CD4-positive, alpha-beta T cell treated with Interleukin-12 subunit alpha and Interleukin-12 subunit beta, for 1 hour (primary cell): ENCODE measurements around the gene SBF2.
"Not testable (repeated sequence)": the region's sequence is repeated elsewhere in the genome, so short reads cannot be mapped to it uniquely, and the experiment has no call there.

Source experiments
- DNase-seq: peaks from one replicate; pipeline ENCODE4 v3.0.0-alpha.2; 2020

Gene SBF2

DNA sequence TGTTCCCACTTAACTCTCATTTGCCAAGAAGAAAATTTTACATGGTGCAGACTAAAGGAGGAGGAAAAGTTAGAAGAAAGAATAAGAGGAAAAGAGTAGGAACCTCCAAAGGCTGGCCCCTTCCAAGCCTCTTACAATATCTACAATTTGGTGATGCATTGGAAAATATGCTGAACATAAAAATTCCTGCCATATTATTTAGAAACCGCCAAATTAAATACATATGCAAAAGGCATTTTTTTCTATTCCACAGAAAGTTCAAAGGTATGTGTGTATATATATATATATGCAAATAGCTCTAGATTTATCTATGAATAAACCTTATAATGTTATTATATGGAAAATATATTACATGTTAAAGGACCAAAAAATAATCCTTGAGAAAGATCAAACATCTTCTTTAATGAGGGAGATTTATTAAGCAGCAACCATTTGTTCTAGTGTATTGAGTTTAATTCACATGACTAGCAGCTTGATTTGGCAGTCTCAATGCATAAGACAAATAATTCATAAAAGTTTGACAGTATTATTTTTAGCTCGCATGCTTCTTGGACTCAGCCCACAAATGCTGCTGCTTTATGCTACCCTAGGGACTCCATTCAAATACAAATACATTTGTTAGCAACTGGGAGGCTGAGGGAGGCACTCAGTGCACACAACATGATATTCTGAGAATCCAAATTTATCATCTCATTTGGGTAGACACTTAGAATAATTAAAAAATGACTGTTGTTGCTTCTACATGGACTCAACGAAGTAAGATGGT is 184.9 kb downstream of the SBF2 start:
- no peak for DNase-seq

DNA sequence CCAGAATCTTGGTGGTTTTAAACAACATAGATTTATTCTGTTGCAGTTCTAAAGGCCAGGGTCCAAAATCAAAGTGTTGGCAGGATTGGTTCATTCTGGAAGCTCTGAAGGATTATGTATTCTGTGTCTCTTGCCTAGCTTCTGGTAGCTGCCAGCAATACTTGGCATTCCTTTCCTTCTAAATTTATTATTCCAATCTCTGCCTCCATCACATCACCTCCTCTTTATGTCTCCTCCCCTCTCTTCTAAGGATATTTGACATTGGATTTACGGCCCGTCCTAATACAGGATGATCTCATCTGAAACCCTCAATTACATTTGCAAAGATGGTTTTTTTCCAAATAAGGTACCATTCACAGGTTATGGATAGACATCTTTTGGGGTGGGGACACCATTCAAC is 186.5 kb downstream of the SBF2 start:
- DNase-seq: no peak

DNA sequence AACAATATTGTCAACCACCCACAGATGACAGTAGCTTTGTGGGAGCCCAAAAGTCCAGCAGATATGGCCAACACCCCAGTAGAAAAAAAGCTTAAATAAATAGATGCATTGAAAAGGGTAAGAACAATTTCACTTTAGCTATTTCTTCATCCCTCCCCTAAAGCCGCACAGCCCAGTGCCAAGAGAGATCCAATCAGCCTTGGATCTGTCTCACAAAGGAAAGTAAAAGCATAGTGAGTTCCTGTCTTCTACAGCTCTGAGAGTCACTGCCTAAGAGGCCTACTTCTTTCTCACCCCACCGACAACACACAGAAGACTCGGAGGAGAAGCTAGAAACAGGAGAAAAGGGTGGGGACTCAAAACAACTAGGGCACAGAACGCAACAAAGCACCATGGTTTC is 196.4 kb downstream of the SBF2 start:
- no peak for DNase-seq

DNA sequence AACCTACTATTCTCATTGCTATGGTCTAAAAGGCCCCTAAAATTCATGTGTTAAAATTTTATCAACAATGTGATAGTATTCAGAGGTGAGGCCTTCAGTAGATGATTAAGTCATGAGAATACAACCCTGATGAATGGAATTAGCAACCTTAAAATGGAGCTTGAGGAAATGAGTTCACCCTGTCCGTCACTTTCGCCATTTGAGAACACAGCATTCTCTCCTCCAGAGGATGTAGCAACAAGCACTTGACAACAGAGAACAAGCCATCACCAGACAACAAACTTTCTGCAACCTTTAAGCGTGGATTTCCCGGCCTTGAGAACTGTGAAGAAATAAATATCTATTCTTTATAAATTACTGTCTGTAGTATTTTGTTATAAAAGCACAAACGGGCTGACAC is 197.0 kb downstream of the SBF2 start:
- no peak for DNase-seq

DNA sequence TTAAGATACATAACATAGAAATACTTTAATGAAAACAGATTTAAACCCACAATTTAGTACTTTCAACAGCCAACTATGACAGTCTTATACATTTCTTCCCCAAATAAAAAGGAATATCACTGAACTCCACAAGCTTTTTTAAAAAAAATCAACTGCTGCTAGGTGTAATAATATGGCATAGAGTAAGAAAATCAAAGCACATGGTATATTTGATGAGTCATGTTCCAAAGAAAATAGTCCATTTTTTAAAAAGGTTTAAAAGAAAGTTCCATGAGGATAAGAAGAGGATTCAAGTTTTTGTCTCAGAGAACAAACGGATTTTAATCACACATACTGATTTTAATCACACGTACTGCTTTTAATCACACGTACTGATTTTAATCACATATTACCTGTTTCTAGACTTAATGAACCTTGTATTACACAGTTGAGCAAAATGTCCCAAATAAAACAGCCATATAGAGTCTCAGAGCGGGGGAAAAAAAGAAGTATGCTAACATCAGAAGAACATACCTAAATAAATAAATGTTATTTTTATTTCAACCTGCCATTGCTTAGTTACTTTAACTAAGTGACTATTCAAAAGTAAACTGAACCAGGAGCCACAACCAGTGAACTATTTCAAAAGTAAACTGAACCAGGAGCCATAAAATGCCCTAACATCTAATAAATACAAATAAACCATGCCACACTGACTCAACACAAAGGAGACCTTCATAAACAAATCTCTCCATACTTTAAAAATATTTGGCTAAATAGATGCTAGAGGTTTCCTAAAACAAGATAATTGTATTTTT is 198.4 kb downstream of the SBF2 start:
- no peak for DNase-seq

DNA sequence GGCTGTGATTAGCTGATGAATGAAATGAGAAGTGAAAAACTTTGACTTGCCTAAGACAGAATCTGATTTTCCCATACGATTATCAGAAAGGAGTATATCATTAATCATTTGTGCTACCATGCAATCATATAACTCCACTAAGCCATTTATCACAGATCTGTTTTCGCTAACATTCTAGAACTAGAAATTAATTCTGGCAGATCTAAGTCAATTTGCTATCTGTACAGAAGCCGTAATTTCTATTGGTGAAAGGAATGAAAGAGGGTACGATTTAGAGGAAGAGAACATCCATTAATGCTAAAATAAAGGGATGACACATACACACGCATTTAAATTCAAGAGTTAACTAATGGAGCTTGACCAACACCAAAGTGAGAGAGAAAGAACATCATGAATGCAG is 201.6 kb downstream of the SBF2 start:
- DNase-seq: no peak

DNA sequence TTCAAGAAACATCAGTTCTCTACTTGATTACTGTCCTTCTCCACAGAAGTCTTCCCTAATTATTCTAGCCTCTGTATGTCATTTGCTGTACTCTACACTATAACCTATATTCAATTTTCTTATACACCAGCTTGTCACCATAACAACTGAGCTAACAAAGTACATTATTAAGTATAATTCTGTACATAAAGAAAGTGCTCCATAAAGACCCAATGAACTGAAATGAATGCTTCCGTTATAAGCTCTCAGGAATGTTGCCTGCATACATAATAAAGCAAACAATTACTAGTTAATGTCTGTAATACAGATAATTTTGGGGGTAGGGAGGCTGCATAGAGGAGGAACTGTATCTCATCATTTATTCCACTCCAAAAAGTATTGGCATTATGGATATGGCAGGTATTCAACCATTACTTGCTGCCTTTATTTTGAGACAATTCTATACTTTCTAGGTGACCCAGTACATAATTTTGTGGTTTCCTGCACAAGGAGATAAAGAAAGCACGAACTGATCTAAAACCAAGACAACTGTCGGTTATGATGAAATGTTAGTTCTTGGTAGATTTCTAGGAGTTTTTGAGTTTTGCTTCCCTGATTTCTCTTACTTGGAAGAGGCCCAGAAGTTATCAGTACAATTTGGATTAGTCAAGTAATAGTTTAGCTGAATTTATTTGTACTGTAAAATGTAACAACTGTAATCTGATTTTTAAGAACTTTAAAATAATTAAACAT is 202.5 kb downstream of the SBF2 start:
- DNase-seq: no peak

DNA sequence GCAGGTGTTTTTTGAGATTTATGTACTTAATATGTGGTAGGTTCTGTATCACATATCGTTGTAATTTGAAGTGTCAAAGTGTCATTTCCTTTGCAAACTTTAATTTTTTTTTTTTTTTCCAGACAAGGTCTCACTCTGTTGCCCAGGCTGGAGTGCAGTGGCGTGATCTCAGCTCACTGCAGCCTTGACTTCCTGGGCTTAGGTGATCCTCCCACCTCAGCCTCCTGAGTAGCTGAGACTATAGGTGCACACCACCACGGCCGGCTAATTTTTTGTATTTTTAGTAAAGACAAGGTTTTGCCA is 206.1 kb downstream of the SBF2 start:
- not testable (repeated sequence) for DNase-seq

DNA sequence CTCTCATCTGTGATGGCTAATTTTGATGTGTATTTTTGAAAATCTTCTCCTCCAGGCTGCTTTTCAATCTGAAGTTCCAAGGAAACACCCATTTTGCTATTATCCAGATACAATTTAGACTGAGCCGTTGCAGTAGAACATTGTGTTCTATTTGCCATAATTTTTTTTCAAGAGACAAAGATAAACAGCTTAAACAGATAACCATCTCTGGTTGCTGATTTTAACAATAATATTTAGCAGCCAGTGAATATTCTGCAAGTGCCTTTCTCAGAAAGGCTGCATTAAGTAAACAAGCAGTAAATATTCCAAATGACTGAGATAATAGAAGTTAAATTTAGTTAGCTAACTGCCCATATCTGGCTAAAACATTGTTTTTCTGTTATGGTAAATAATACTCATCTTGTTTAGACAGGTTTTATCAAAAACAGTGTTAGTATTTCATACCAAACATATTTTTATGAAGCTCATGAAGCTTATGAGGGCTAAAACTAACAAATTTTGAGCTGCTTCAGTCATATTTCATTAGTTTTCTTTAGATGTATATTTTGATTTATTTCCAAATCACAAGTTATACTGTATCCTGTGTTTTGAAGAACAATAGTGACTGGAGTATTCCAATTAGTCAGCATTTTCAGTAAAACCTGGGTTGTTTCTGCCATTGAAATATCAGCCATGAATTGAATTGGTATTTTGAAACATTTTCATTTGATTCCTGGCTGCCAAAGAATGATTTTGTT is 206.7 kb downstream of the SBF2 start:
- no peak for DNase-seq

DNA sequence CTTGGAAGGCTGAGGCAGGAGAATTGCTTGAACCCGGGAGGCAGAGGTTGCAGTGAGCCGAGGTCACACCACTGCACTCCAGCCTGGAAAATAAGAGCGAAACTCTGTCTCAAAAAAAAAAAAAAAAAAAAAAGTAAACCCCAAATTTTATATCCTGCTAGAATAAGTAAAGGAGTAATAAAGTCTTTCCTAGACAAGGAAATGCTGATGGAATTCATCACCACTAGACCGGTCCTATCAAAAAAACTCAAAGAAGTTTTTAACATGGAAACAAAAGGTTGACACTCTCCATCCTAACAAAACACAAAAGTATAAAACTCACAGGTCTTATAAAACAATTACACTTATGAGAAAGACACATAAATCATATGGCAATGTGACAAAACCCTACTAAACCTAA is 213.9 kb downstream of the SBF2 start:
- DNase-seq: no peak

DNA sequence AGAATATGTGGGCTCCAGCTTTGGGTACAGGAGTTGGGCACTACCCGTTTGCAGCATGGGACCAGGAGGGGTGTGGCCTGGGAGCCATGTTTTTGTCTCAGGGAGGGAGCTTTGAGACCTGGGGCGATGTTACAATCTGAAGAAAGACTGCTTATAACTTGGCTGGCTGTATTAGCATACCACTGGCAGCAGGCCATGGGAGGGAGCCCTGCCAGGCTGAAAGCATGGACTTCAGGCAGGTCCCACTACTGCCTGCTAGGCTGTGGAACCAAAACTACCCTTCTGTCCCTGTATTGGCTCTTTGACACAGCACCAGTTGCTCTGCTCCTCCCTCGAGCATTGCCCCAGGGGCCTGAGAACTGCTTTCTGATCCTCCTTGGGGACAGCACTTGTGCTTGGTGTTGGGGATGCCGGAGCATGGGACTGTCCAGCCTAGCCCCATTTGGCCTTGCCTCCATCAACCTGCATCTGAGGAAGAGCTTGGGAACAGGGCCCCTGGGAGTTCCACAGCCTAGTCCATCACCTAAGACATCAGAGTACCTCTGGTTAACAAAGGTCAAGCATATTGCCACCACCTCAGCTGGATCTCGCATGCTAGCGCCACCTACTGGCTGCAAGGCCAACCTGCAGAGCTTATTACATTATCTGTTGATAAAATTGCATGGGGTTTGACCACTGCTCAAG is 217.4 kb downstream of the SBF2 start:
- DNase-seq: peak; percentile 27

DNA sequence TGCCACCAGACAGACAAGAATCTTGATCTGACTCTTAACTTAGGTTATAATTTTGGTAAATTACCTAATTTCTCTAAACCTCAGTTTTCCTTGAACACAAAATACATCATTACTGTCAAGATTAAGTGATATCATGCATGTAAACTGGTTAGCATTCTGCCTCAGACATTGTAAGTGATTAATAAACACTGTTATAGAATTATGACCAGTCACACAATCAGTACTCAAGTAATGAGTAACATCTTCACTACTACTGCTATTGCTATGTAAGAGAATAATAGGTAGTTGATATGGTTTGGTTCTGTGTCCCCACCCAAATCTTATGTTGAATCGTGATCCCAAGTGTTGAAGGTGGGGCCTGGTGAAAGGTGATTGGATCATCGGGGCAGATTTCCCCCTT is 218.9 kb downstream of the SBF2 start:
- DNase-seq: no peak

DNA sequence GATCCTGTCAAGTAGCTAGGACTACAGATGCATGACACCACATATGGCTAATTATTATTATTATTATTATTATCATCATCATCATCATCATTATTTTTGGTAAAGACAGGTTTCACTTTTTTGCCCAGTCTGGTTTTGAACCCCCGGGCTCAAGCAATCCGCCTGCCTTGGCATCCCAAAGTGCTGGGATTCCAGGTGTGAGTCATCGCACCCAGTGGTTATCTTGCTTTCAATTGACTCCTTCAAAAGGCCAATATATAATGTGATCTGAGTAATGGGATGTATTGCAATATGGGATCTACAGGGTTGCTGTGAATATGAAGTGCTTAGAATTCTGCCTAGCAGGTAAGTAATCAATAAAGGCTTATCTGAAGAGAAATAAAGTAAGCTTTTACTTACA is 221.2 kb downstream of the SBF2 start:
- DNase-seq: no peak

DNA sequence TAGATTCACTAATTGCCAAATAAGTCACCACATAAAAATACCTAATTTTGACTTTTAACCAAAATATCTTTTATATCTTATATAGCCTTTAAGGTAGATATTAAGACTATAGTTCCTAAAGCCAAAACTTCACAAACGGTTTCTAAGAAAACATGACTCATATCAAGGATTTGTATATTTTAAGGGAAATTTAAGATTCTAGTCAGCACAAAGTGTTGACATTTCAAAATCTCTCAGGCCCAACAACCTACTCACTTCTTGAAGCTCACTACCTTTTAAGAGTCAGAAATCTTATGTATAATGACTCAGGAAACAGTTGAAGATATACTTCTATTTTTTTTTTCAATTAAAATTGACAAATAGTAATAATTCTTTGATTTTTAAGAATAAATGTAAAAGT is 221.9 kb downstream of the SBF2 start:
- DNase-seq: no peak

DNA sequence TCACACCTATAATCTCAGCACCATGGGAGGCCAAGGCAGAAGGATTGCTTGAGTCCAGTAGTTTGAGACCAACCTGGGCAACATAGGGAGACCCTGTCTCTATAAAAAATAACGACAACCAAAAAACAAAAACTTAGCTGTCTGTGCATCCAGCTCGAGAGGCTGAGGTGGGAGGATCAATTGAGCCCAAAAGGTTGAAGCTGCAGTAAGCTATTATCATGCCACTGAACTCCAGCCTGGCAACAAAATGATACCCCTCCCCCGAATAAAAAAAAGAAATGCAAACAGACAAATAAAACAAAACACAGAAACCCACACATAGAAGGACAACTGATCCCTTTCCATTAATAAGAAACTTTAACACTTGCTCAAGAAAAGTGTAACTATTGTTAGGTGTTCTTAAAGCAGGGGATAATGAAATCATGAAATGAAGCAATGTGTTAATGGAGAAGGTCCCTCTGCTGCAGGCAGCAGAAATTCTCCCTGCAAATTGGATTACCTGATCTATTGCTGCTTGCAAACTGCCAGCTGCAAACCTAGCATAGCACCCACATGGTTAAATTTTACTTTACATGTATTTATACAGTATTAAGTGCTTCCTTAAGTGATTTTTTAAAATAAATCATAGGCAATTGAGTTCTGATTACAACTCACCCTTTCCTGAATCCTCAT is 226.3 kb downstream of the SBF2 start:
- DNase-seq: no peak

DNA sequence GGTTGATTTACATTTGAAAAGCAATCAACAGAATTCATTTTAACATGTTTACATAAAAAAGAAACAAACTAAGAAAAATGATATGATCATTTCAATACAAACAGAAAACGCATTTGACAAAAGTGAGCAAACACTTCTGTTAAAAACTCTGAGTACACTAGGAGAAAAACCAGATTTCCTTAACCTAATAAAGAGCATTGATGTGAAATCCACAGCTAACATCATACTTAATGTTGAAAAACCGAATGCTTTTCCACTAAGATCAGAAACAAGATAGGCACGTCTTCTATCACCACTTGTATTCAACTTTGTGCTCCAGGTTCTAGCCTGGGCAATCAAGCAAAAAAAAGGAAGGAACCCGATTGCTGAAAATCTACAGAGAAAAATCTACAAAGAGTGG is 227.6 kb downstream of the SBF2 start:
- DNase-seq: no peak

DNA sequence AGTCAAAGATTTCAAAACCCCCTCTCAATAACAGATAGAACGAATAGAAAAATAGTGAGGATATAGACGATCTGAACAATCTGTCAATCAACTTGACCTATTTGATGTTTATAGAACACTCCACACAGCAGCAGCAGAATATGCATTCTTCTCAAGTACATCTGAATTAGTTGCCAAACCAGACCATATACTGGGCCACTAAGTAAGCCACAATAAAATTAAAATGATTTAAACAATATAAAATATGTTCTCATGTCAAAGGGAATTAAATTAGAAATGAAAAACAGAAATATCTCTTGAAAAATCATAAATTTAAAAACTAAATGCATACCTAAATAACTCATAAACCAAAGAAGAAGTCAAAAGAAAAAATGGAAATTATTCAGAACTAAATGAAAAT is 229.2 kb downstream of the SBF2 start:
- DNase-seq: no peak

DNA sequence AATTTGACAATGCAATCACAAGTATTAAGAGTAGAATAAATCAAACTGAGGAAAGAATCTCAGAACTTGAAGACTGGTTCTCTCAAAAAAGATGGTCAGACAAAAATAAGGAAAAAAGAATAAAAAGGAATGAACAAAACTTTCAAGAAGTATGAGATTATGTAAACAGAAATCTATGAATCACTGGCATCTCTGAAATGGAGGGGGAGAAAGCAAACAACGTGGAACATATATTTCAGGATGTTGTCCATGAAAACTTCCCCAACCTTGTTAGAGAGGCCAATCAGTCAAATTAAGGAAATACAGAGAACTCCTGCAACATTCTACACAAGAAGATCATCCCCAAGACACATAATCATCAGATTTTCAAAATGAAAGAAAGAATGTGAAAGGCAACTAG is 235.7 kb downstream of the SBF2 start:
- DNase-seq: no peak

DNA sequence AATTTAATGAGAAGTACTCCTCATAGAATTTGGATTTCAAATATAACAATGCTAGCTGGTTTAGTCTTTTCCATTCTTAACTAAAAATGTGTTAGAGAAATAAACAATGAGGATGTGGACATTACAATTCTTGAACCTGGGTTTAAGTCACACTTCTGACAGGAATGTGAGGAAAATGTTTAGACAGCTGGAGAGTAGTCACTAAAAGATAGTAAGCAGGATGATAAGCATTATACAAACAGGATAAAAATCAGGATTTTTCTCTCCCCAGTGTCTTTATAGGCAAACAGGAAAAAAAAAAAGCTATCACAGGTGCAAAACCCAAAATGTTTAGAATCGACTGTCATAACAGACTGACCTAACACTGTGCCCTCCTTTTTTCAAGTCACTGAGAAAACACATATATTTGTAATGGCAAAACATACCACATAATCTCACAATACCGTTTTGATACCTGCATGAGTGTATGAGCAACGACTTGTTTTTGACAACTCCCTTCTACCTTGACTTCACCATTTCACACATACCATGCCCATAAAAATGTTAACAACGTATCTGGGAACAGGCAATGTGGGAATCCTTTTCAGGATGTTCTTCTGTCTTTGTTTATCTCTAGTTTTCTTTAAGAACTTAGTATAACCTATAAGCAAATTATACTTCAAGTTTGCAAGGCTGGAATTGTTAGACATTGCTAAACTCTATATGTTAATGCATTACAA is 242.0 kb downstream of the SBF2 start:
- no peak for DNase-seq

DNA sequence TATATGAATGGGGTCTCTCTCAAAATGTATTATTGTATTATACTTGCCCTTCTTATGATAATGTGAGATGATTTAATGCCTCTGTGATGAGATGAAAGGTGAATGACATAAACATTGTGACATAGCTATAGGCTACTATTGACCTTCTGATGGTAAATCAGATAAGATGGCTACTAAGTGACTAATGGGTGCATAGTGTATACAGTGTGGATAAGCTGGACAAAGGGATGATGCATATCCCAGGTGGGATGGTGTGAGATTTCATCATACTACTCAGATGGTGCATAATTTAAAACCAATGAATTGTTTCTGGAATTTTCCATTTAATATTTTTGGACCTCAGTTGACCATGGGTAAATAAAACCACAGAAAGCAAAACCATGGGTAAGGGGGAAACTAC is 243.5 kb downstream of the SBF2 start:
- no peak for DNase-seq

DNA sequence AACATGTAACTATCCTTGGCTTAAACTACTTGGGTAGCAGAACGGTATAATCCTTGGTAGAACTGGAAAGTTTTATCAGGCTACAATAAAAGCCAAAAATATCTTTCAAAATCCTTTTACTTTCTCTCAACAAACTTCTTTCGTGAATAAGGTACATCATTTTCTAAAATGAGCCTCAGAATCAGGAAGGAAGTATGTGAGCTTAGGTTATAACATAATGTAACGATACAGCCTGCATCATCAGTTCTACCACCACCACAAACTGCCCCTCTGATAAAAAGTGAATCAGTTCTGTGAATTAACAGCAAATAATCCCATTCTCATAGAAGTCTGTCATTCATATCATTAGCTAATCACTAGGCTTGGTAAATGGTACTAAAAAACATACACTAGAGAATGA is 244.3 kb downstream of the SBF2 start:
- no peak for DNase-seq

DNA sequence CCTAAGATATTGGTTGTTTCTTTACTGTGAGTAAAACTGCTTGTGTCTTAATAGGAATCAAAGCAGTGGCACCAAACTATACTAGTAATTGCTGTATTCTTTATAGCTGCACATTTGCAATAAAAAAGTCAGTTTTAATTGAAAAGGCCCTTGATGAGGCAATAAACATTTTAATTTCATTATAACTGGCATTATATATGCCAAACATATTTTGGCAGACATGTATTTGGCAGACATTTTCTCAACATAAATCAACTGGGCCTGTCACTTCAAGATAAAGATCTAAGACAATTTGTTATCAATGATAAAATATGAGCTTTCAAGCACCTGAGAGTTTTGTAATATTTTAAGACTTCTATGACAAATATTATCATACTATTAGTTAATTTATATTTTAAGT is 245.7 kb downstream of the SBF2 start:
- no peak for DNase-seq
